HG03196 (cell line): Measurements from ENCODE around the gene TP53AIP1.
A peak's percentile ranks its signal among the peaks of the same experiment; 100 is the strongest.

ENCODE experiments used
- ATAC-seq: cut with Tn5 transposase; IDR thresholded peaks from one replicate; pipeline ENCODE4 v1.9.1; 2021; ENCODE audit not compliant: unreplicated experiment

Gene TP53AIP1

GRCh38 chr11:128943428-128943976 lies 831 bp upstream of the TP53AIP1 start:
- no peak for ATAC-seq

DNA sequence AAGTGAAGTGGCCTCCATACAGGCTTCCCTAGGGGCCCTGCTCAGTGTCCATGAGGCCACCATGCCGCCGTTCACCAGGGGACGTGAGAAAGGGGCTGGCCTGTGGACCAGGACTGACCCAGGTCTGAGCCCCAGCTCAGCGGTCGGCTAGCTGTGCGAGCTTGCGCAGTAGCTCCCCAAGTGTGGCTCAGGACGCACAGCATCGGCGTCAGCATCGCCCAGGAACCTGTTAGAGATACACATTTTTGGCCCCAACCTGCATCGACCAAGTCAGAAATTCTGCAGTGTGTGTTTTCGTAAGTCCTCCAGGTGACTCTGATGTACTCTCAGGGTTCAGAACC lies 429 bp downstream of the TP53AIP1 start:
- no peak for ATAC-seq

DNA sequence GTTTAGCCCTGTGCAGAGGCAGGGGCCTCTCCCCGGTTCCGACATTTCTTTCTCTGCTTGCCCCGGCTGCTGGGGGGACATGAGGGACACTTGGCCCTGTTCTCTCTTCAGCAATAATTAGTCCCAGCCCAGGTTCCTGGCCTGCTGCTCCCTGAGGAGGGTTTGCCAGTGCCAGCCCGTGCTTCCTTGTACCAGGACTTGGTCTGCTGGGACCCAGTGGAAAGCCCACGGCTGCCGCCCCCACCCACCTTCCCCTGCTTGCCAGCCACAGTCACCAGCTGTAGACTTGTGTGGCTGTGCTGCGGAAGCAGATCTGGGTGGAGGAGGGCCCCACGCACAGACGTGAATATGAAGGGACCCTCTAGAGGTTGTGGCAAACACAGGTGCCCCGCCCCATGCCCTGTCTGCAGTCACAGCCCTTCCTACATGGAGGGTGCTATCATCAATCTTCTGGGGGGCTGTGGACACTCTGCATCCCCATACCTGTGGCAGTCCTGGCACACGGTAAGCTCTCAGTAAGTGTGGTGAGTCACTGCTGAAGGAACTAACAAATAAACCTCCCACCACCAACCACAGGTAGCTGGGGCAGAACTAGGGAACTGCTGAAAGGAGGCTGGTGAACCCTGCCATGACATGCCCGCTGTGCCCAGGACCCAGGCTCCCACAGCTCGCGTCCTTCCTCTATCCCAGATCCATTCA lies 949 bp downstream of the TP53AIP1 start:
- no peak for ATAC-seq

GRCh38 chr11:128941110-128941509 lies 1.6 kb downstream of the TP53AIP1 start:
- ATAC-seq = no peak

DNA sequence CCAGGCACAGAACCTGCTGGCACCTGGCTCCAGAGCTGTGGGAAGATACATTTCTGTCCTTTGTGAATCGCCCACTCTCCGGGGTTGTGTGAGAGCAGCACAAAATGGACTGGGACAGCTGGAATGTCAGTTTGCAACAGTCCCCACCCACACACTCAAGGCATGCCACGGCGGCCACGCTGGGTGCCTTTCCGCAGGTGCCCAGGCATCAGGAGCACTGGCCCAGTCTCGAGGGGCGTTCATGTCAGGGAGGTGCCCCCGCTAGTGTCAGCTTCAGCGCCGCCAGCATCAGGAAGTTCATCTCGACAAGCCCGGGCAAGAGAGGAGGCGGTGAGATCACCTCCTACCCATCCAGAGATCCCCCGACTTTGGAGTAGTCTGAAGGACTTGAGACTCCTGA lies 2.1 kb downstream of the TP53AIP1 start:
- ATAC-seq = no peak

GRCh38 chr11:128940156-128940555 lies 2.5 kb downstream of the TP53AIP1 start:
- no peak for ATAC-seq

GRCh38 chr11:128939591-128939990 lies 3.1 kb downstream of the TP53AIP1 start:
- no peak for ATAC-seq

GRCh38 chr11:128938156-128938885 lies 4.3 kb downstream of the TP53AIP1 start:
- no peak for ATAC-seq

DNA sequence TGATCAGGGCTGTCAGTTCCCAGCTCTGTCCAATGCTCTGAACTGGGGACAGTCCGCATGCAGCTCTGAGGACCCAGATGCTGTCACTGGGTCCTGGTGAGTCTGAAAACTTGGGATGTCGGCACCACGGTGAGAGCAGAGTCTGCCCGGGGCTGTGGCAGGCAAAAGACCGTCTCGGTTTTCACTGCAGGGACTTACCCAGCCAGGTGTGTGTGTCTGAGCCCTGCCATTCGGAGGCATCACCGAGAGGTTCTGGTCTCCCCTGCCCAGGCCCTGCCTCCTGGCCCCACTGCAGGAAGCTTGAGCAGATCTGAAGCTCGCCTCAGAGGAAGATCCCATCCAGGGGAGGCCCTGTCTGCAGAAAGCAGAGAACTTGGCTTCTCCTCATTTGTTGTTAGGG lies 5.2 kb downstream of the TP53AIP1 start:
- ATAC-seq = no peak

- ATAC-seq = no peak
Observed at GRCh38 chr11:128936606-128937251, 5.9 kb downstream of the TP53AIP1 start.

DNA sequence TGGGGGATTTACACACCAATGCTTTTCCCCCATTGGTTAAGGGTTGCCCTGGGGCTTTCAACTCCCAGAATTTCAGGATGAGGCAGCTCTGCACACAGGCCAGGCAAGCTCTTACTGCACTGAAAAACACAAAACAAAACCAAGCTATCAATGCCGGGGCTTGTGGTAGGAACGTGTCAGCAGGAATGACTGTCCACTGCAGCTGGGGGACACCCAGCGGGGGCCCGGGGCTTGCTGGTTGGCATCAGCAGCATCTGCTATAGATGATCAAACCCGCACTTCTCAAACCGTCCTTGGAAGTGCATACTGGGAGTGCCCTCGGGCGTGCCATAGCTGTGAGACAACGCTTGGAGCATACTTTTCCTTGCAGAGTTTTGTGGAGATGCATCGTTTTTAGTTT lies 7.7 kb downstream of the TP53AIP1 start:
- no peak for ATAC-seq

GRCh38 chr11:128934351-128934750 lies 8.3 kb downstream of the TP53AIP1 start:
- no peak for ATAC-seq

DNA sequence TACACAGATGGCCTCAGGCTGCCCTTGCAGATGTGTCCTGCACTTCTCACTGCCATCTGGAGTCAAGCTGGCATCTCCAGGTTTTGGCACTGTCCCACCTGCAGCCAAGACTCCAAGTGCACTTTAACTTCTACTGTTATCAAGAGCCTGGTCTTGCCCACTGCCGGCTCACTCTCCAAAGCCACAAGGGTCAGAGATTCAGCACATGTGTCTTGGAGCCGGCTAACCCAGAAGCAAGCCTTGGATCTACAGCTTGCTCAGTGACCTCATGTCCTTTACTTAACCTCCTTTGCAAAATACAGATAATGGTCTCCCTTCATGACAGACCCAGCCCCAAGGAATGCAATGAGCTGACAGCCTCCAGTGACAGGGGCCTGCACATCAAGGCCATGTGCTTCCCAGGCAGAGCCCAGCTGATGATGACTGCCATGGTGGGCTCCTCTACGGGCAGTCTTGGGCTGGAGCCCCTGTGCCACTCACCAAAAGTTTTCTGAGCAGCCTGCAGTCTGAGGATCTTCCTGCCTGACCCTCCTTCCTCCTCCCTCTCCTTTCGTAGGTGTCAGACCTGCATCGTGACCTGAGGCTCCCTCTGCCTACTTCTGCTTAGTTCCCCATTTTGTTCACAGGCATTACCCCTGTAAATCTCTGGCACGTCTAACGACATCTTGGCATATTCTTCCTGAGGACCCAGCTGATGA lies 9.0 kb downstream of the TP53AIP1 start:
- no peak for ATAC-seq

- ATAC-seq = no peak
Observed at GRCh38 chr11:128931668-128932067, 11.0 kb downstream of the TP53AIP1 start.

GRCh38 chr11:128931066-128931465 lies 11.6 kb downstream of the TP53AIP1 start:
- ATAC-seq = no peak

GRCh38 chr11:128929991-128930390 lies 12.7 kb downstream of the TP53AIP1 start:
- ATAC-seq = no peak

- ATAC-seq = no peak
Observed at GRCh38 chr11:128929468-128929867, 13.2 kb downstream of the TP53AIP1 start.

- peak; percentile 97 for ATAC-seq
Observed at GRCh38 chr11:128928400-128928799, 14.3 kb downstream of the TP53AIP1 start.

DNA sequence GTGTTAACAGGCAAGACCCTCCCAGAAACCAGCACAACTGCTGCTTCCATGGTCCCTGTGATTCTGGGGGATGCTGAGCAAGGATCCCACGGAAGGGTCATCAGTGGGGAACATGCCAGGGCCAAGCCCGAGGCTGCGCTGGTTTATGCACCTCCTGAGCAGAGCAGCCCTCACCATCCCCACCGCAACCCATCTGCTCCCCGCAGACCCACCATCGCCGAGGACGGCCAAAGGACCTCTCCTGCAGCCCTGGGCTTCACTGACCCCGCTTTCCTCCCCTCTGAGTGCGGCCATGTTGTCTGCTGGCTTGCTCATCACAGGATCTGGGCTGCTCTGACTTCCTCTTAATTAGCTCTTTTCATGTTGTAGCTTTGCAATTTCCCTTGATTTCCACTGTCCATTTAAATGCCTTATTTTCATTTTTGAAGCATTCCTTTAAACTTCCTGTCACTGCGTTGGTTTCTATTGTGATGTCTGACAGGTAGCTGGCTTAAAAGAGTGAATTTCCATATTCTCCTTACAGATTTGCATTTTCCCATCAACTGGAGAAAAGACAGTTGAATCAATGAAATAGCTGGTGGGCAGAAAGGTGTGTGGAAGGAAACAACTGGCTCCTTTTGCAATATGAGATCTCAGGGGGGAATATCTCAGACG lies 14.9 kb downstream of the TP53AIP1 start:
- ATAC-seq = no peak

DNA sequence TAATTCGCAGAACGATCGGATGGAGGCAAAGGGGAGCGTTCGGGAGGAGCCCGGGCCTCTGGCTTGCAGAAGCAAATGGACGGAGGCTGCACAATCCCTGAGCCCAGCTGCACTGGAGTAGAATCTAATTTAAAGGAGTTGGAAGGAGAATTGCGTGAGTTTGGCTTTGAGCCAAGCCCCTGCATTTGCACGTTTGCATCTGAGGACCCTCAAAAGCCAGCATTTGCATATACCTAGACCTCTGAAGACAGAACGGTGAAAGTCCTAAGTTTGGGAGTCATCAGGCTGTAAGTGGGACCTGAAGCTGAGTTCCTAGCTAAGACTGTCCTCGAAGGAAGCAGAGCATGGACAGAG lies 15.6 kb downstream of the TP53AIP1 start:
- ATAC-seq = no peak
